HEK293T (cell line): Measurements from ENCODE around the gene RELCH.

Experiments
- ARNT ChIP-seq: fragments of 450-650 bp; IDR thresholded peaks from 2 replicates; pipeline ENCODE4 v1.6.1; 2017; ENCODE audit warnings: mild to moderate bottlenecking
- BHLHE40 ChIP-seq: fragments of 450-650 bp; IDR thresholded peaks from 2 replicates; pipeline ENCODE4 v1.6.1; 2016; ENCODE audit warnings: mild to moderate bottlenecking, moderate library complexity, borderline replicate concordance
- FOXA1 ChIP-seq: fragments of 450-650 bp; IDR thresholded peaks from 2 replicates; pipeline ENCODE4 v1.6.1; 2016; ENCODE audit warnings: mild to moderate bottlenecking
- FOXM1 ChIP-seq: fragments of 450-650 bp; IDR thresholded peaks from 2 replicates; pipeline ENCODE4 v1.6.1; 2017; ENCODE audit warnings: mild to moderate bottlenecking, borderline replicate concordance
- L3MBTL2 ChIP-seq: fragments of 450-650 bp; conservative IDR thresholded peaks from 2 replicates; pipeline ENCODE4 v1.6.1; 2016; ENCODE audit warnings: mild to moderate bottlenecking
- LEF1 ChIP-seq: fragments of 450-650 bp; IDR thresholded peaks from 2 replicates; pipeline ENCODE4 v1.6.1; 2017; ENCODE audit warnings: mild to moderate bottlenecking, borderline replicate concordance
- NFRKB ChIP-seq: fragments of 450-650 bp; IDR thresholded peaks from 2 replicates; pipeline ENCODE4 v1.6.1; 2016; ENCODE audit warnings: mild to moderate bottlenecking, moderate library complexity
- SP1 ChIP-seq: fragments of 450-650 bp; IDR thresholded peaks from 2 replicates; pipeline ENCODE4 v1.6.1; 2017
- ZNF384 ChIP-seq: fragments of 450-650 bp; IDR thresholded peaks from 2 replicates; pipeline ENCODE4 v1.6.1; 2016
- TF ChIP-seq, protein P1 (sequence below): fragments of 450-650 bp; IDR thresholded peaks from 2 replicates; pipeline ENCODE4 v1.6.1; 2016

DNA sequence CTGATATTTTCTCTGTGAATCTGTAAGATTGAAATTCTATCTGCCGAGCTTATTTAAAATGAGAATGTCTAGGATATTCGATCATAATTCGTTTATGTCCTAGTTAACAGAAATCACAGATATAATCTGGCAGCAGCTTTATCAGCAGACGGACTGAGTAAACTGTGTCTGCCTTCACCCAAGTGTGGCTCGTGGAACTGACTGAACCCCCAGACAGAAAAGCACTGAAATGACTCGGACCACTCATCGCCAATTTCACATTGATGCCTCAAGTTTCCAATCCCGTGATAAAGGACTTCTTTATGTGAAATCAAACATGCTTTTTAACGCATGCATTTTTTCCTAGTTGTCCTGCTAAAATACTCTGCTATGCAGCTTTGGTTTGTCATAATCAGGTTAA is 153.9 kb downstream of the RELCH start:
- TF ChIP-seq SP1 (no peak), FOXA1 (no peak), BHLHE40 (no peak), L3MBTL2 (no peak), NFRKB (no peak), LEF1 (no peak), ARNT (no peak), ZNF384 (no peak), FOXM1 (no peak)
- TF ChIP-seq, protein P1, sequence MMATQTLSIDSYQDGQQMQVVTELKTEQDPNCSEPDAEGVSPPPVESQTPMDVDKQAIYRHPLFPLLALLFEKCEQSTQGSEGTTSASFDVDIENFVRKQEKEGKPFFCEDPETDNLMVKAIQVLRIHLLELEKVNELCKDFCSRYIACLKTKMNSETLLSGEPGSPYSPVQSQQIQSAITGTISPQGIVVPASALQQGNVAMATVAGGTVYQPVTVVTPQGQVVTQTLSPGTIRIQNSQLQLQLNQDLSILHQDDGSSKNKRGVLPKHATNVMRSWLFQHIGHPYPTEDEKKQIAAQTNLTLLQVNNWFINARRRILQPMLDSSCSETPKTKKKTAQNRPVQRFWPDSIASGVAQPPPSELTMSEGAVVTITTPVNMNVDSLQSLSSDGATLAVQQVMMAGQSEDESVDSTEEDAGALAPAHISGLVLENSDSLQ = no peak
